Mesothelial cell of epicardium (in vitro differentiated cells): ENCODE data around the gene PALD1. TPM values are rescaled to one million over a fixed set of nuclear protein-coding genes. Genes with fewer than 3 reads are reported as not detected.

Source experiments
- DNase-seq, 2 experiments: peaks; one replicate each; pipeline ENCODE4 v3.0.0; 2021; ENCODE audit warnings: low spot score in 2 of 2; ENCODE audit not compliant: unreplicated experiment in 2 of 2
- H3K27ac Mint-ChIP-seq: 2 replicates; pipeline ENCODE4 v1.8.0; 2021; ENCODE audit warnings: mixed read lengths
- H3K27me3 Mint-ChIP-seq: 2 replicates; pipeline ENCODE4 v1.8.0; 2021; ENCODE audit warnings: low read depth, mixed read lengths
- H3K36me3 Mint-ChIP-seq: 2 replicates; pipeline ENCODE4 v1.8.0; 2021; ENCODE audit warnings: mixed read lengths
- H3K4me1 Mint-ChIP-seq: 2 replicates; pipeline ENCODE4 v1.8.0; 2021; ENCODE audit warnings: mixed read lengths
- H3K4me3 Mint-ChIP-seq: 2 replicates; pipeline ENCODE4 v1.8.0; 2021; ENCODE audit warnings: mild to moderate bottlenecking, moderate library complexity, mixed read lengths
- H3K9me3 Mint-ChIP-seq: 2 replicates; pipeline ENCODE4 v1.8.0; 2021; ENCODE audit warnings: mixed read lengths
- CTCF ChIP-seq: fragments of 200-600 bp; sonication (generic); IDR thresholded peaks from one replicate; pipeline ENCODE4 v1.5.0; 2021; ENCODE audit warnings: antibody characterized with exemption; ENCODE audit not compliant: unreplicated experiment
- total RNA-seq: library from RNA; stranded (reverse); gene quantifications from 3 replicates; pipeline ENCODE4 v1.2.1, GENCODE V29; 2021

Gene PALD1
- total RNA-seq, 1 donor from 2014 or later, result 4.9 TPM

- no peak overlapping the region for H3K4me3 Mint-ChIP-seq
- no peaks in the 10 kb centered on the region for H3K36me3 Mint-ChIP-seq
- H3K4me1 Mint-ChIP-seq, result no peaks in the 10 kb centered on the region
- no peak for DNase-seq
- H3K9me3 Mint-ChIP-seq, result no peaks in the 10 kb centered on the region
- no peaks in the 10 kb centered on the region for H3K27me3 Mint-ChIP-seq
- TF ChIP-seq CTCF, result no peak
- H3K27ac Mint-ChIP-seq, result no peak overlapping the region
These were observed 15.2 kb downstream of the PALD1 start for GRCh38 chr10:70493660-70494234.

- Mint-ChIP-seq H3K9me3 (no peaks in the 10 kb centered on the region), H3K36me3 (no peaks in the 10 kb centered on the region), H3K4me3 (no peak overlapping the region), H3K27ac (no peak overlapping the region), H3K27me3 (no peaks in the 10 kb centered on the region), H3K4me1 (peaks cover 7% of the 10 kb centered on the region)
- DNase-seq, result no peak
- no peak for TF ChIP-seq CTCF
These were observed 16.0 kb downstream of the PALD1 start for GRCh38 chr10:70494536-70494935.

- H3K36me3 Mint-ChIP-seq, result no peaks in the 10 kb centered on the region
- TF ChIP-seq CTCF, result no peak
- H3K27ac Mint-ChIP-seq, result no peak overlapping the region
- H3K4me3 Mint-ChIP-seq, result no peak overlapping the region
- H3K9me3 Mint-ChIP-seq, result no peaks in the 10 kb centered on the region
- H3K27me3 Mint-ChIP-seq, result no peaks in the 10 kb centered on the region
- peaks cover 11% of the 10 kb centered on the region for H3K4me1 Mint-ChIP-seq
- DNase-seq, result no peak
These were observed 16.4 kb downstream of the PALD1 start for GRCh38 chr10:70494966-70495365.

- no peak for TF ChIP-seq CTCF
- Mint-ChIP-seq H3K4me1 (peaks cover 17% of the 10 kb centered on the region), H3K27ac (no peak overlapping the region), H3K9me3 (no peaks in the 10 kb centered on the region), H3K27me3 (no peaks in the 10 kb centered on the region), H3K36me3 (no peaks in the 10 kb centered on the region), H3K4me3 (no peak overlapping the region)
- no peak for DNase-seq
These were observed 17.2 kb downstream of the PALD1 start for GRCh38 chr10:70495691-70496261.

GRCh38 chr10:70496341-70497119 is 18.0 kb downstream of the PALD1 start:
- no peaks in the 10 kb centered on the region for H3K27me3 Mint-ChIP-seq
- no peak for TF ChIP-seq CTCF
- H3K27ac Mint-ChIP-seq, result no peak overlapping the region

More at GRCh38 chr10:70496341-70497119, 18.0 kb downstream of the PALD1 start:
- no peak overlapping the region for H3K4me3 Mint-ChIP-seq
- H3K36me3 Mint-ChIP-seq, result no peaks in the 10 kb centered on the region
- H3K4me1 Mint-ChIP-seq, result peaks cover 18% of the 10 kb centered on the region
- no peaks in the 10 kb centered on the region for H3K9me3 Mint-ChIP-seq
- no peak for DNase-seq
